Aorta (tissue), 5 donors: Measurements from ENCODE around the gene THRA. TPM values are rescaled to one million over a fixed set of nuclear protein-coding genes. Genes with fewer than 3 reads are reported as not detected.
A peak's percentile ranks its signal among the peaks of the same experiment; 100 is the strongest.

Experiments used
- ATAC-seq: fragments of 200-7000 bp; cut with Tn5 transposase; one replicate; pipeline ENCODE4 v1.9.1; 2022; ENCODE audit warnings: moderate library complexity; ENCODE audit not compliant: low FRiP score
- DNase-seq, 2 donors: peaks; one replicate each; pipeline ENCODE4 v3.0.0-alpha.2; 2020
- H3K27ac ChIP-seq, 2 donors: one replicate each; pipeline ENCODE4 v1.5.1; 2013; ENCODE audit warnings: low read length in 2 of 2, mild to moderate bottlenecking in 2 of 2, moderate library complexity in 2 of 2, control low read depth in 1 of 2, inconsistent platforms in 1 of 2, low read depth in 1 of 2
- H3K27me3 ChIP-seq, 2 donors: one replicate each; pipeline ENCODE4 v1.6.1; 2013; ENCODE audit warnings: control low read depth in 1 of 2, low read length in 1 of 2, mild to moderate bottlenecking in 1 of 2, moderate library complexity in 1 of 2; ENCODE audit not compliant: insufficient read depth in 2 of 2, control insufficient read depth in 1 of 2
- H3K36me3 ChIP-seq, 2 donors: one replicate each; pipeline ENCODE4 v1.6.1; 2013; ENCODE audit warnings: control low read depth in 1 of 2, low read length in 1 of 2, mild to moderate bottlenecking in 1 of 2; ENCODE audit not compliant: insufficient read depth in 2 of 2, control insufficient read depth in 1 of 2
- H3K4me1 ChIP-seq, 2 donors: one replicate each; pipeline ENCODE4 v1.6.1; 2013; ENCODE audit warnings: low read length in 2 of 2, control low read depth in 1 of 2, mild to moderate bottlenecking in 1 of 2, moderate library complexity in 1 of 2; ENCODE audit not compliant: insufficient read depth in 2 of 2, control insufficient read depth in 1 of 2
- H3K4me3 ChIP-seq, 2 donors: one replicate each; pipeline ENCODE4 v1.5.1; 2013; ENCODE audit warnings: low read length in 2 of 2, control low read depth in 1 of 2, mild to moderate bottlenecking in 1 of 2
- H3K9me3 ChIP-seq: one replicate; pipeline ENCODE4 v1.6.1; 2013; ENCODE audit warnings: mild to moderate bottlenecking, low read length; ENCODE audit not compliant: control insufficient read depth
- WGBS, 2 donors: extraction: QIAGEN DNeasy Blood & Tissue Kit; methylation state at CpG; one replicate each; pipeline ENCODE4 v1.1.7; 2013; 5-methylcytosine and 5-hydroxymethylcytosine counted together
- intact Hi-C, 2 donors: fragments of 100-400 bp; cut with DNase I; formaldehyde crosslinking; loops; one replicate each; pipeline versions ENCODE4 v1.14.2 to v1.15.0; 2022
- polyA plus RNA-seq, 2 donors: library from polyadenylated mRNA; stranded (reverse); fragments of 200-250 nt; gene quantifications; one replicate each; pipeline ENCODE4 v1.2.3, GENCODE V29; 2013
- total RNA-seq, 2 donors: library from RNA; stranded (reverse); fragmentation: NEBNext Ultra II Directional; extraction: Animal tissue kit (Norgen Biotek cat#: 25700); gene quantifications; one replicate each; pipeline ENCODE4 v1.2.1, GENCODE V29; 2021
- donor health status: healthy with polysubstance abuse.
- donor health status: Bipolar disorder and iron deficiency.
- donor health status: DM: no; HTN: no; CAD: no.
- donor health status: DM: no; HTN: no; CAD: no.
- donor health status: DM: yes; HTN: yes; CAD: no.

THRA gene
- total and polyA plus RNA-seq, 4 donors, result 38.9 to 62.3 (median 52.9) TPM

- intact Hi-C loops, result loop anchor here in 1 of 2 donors (5.0 kb wide), 1 partner anchor 53 kb away; no protein-coding TSS in a partner anchor
These were observed 28.2 kb upstream of the THRA start for GRCh38 chr17:40034426-40035161.

GRCh38 chr17:40035162-40035559 is 27.6 kb upstream of the THRA start:
- no peak for ATAC-seq
- Histone ChIP-seq H3K27ac (no peak overlapping the region), H3K4me3 (no peak overlapping the region), H3K4me1 (no peaks in the 10 kb centered on the region), H3K36me3 (peaks cover 0 to 10% of the 10 kb centered on the region in 2 donors), H3K27me3 (no peaks in the 10 kb centered on the region), H3K9me3 (no peaks in the 10 kb centered on the region)
- DNase-seq, result peak in 1 of 2 donors; percentile 35
- WGBS, 2 donors, result 27 to 36% methylated on average over 12 of the region's 12 CpGs
- intact Hi-C loops, result no loop called here

More at GRCh38 chr17:40034426-40035161, 28.2 kb upstream of the THRA start:
- no peak for ATAC-seq
- no peaks in the 10 kb centered on the region for H3K9me3 ChIP-seq
- no peaks in the 10 kb centered on the region for H3K27me3 ChIP-seq
- H3K4me3 ChIP-seq, result no peak overlapping the region
- 71 to 76% methylated on average over 8 of the region's 8 CpGs for WGBS, 2 donors
- peak in 1 of 2 donors; percentile 20 for DNase-seq
- H3K27ac ChIP-seq, result no peak overlapping the region
- H3K4me1 ChIP-seq, result no peaks in the 10 kb centered on the region
- H3K36me3 ChIP-seq, result peaks cover 0 to 11% of the 10 kb centered on the region in 2 donors

- Histone ChIP-seq H3K9me3 (no peaks in the 10 kb centered on the region), H3K4me3 (no peak overlapping the region), H3K27ac (peak overlapping the region in 1 of 2 donors; percentile 85), H3K27me3 (no peaks in the 10 kb centered on the region), H3K36me3 (peaks cover 0 to 3% of the 10 kb centered on the region in 2 donors), H3K4me1 (no peaks in the 10 kb centered on the region)
- peak; percentile 91 for ATAC-seq
- intact Hi-C loops, result no loop called here
- DNase-seq, result peak; percentile 80 to 85
- 13 to 15% methylated on average over 11 of the region's 11 CpGs for WGBS, 2 donors
These were observed 23.8 kb upstream of the THRA start for GRCh38 chr17:40038882-40039513.

GRCh38 chr17:40041196-40041595 is 21.6 kb upstream of the THRA start:
- H3K27me3 ChIP-seq, result no peaks in the 10 kb centered on the region
- ATAC-seq (no peak), DNase-seq (no peak)
- no peak overlapping the region for H3K27ac ChIP-seq
- H3K9me3 ChIP-seq, result no peaks in the 10 kb centered on the region
- WGBS, 2 donors, result 90 to 93% methylated on average over 2 of the region's 2 CpGs
- H3K4me1 ChIP-seq, result no peaks in the 10 kb centered on the region
- no peak overlapping the region for H3K4me3 ChIP-seq
- intact Hi-C loops, result no loop called here
- no peaks in the 10 kb centered on the region for H3K36me3 ChIP-seq

- Histone ChIP-seq H3K27ac (no peak overlapping the region), H3K36me3 (no peaks in the 10 kb centered on the region), H3K4me3 (no peak overlapping the region), H3K27me3 (no peaks in the 10 kb centered on the region), H3K4me1 (peaks cover 0 to 2% of the 10 kb centered on the region in 2 donors), H3K9me3 (no peaks in the 10 kb centered on the region)
- intact Hi-C loops, result no loop called here
- WGBS, 2 donors, result 82 to 84% methylated on average over 6 of the region's 6 CpGs
- no peak for ATAC-seq
- DNase-seq, result peak in 1 of 2 donors; percentile 32
These were observed 6.3 kb upstream of the THRA start for GRCh38 chr17:40056379-40057015.

GRCh38 chr17:40058186-40058784 is 4.5 kb upstream of the THRA start:
- 74 to 81% methylated on average over 8 of the region's 8 CpGs for WGBS, 2 donors
- no peaks in the 10 kb centered on the region for H3K27me3 ChIP-seq
- no peak overlapping the region for H3K4me3 ChIP-seq
- DNase-seq (peak in 1 of 2 donors; percentile 62), ATAC-seq (no peak)
- H3K4me1 ChIP-seq, result peaks cover 0 to 2% of the 10 kb centered on the region in 2 donors
- H3K36me3 ChIP-seq, result no peaks in the 10 kb centered on the region
- no peaks in the 10 kb centered on the region for H3K9me3 ChIP-seq
- H3K27ac ChIP-seq, result no peak overlapping the region
- intact Hi-C loops, result no loop called here

- WGBS, 2 donors, result 94 to 100% methylated on average over 1 of the region's 1 CpG
- intact Hi-C loops, result no loop called here
- no peaks in the 10 kb centered on the region for H3K4me1 ChIP-seq
- no peaks in the 10 kb centered on the region for H3K27me3 ChIP-seq
- no peak for ATAC-seq
- no peaks in the 10 kb centered on the region for H3K9me3 ChIP-seq
- H3K4me3 ChIP-seq, result no peak overlapping the region
- DNase-seq, result no peak
- H3K36me3 ChIP-seq, result no peaks in the 10 kb centered on the region
- H3K27ac ChIP-seq, result no peak overlapping the region
These were observed 3.9 kb upstream of the THRA start for GRCh38 chr17:40058865-40059264.

GRCh38 chr17:40059729-40060475 is 2.9 kb upstream of the THRA start:
- intact Hi-C loops, result no loop called here
- Histone ChIP-seq H3K27ac (no peak overlapping the region), H3K9me3 (no peaks in the 10 kb centered on the region), H3K36me3 (no peaks in the 10 kb centered on the region), H3K4me3 (no peak overlapping the region), H3K4me1 (peaks cover 0 to 1% of the 10 kb centered on the region in 2 donors), H3K27me3 (no peaks in the 10 kb centered on the region)
- WGBS, 2 donors, result 57 to 63% methylated on average over 8 of the region's 8 CpGs
- DNase-seq (peak in 1 of 2 donors; percentile 43), ATAC-seq (no peak)
